NCI-H510A (cell line): ENCODE results near the gene USP44.
A peak's percentile ranks its signal among the peaks of the same experiment; 100 is the strongest.

ENCODE experiments used
- DNase-seq: peaks from one replicate; lab custom pipeline; 2025; lab: John Stamatoyannopoulos, UW

USP44 gene

GRCh38 chr12:95548539-95549391 lies 2.5 kb downstream of the USP44 start:
- peak; percentile 44 for DNase-seq

GRCh38 chr12:95548056-95548538 lies 3.2 kb downstream of the USP44 start:
- DNase-seq, result no peak

GRCh38 chr12:95547522-95548055 lies 3.7 kb downstream of the USP44 start:
- no peak for DNase-seq

- no peak for DNase-seq
Observed at GRCh38 chr12:95546491-95546813, 4.8 kb downstream of the USP44 start.

- no peak for DNase-seq
Observed at GRCh38 chr12:95545731-95546490, 5.4 kb downstream of the USP44 start.

GRCh38 chr12:95545303-95545702 lies 6.0 kb downstream of the USP44 start:
- DNase-seq, result no peak

GRCh38 chr12:95544756-95545155 lies 6.5 kb downstream of the USP44 start:
- DNase-seq, result no peak

- no peak for DNase-seq
Observed at GRCh38 chr12:95543305-95543704, 8.0 kb downstream of the USP44 start.

GRCh38 chr12:95541436-95541835 lies 9.8 kb downstream of the USP44 start:
- no peak for DNase-seq

- no peak for DNase-seq
Observed at GRCh38 chr12:95538656-95539055, 12.6 kb downstream of the USP44 start.

- DNase-seq, result no peak
Observed at GRCh38 chr12:95538006-95538405, 13.3 kb downstream of the USP44 start.

GRCh38 chr12:95533985-95534384 lies 17.3 kb downstream of the USP44 start:
- DNase-seq, result no peak

GRCh38 chr12:95532851-95533250 lies 18.4 kb downstream of the USP44 start:
- no peak for DNase-seq

GRCh38 chr12:95529693-95530225 lies 21.5 kb downstream of the USP44 start:
- no peak for DNase-seq

GRCh38 chr12:95528431-95528830 lies 22.8 kb downstream of the USP44 start:
- no peak for DNase-seq

- DNase-seq, result no peak
Observed at GRCh38 chr12:95522692-95523091, 28.6 kb downstream of the USP44 start.

GRCh38 chr12:95520816-95521215 lies 30.5 kb downstream of the USP44 start:
- no peak for DNase-seq

GRCh38 chr12:95518944-95519343 lies 32.3 kb downstream of the USP44 start:
- no peak for DNase-seq

GRCh38 chr12:95517246-95517645 lies 34.0 kb downstream of the USP44 start:
- DNase-seq, result no peak

- no peak for DNase-seq
Observed at GRCh38 chr12:95516757-95517156, 34.5 kb downstream of the USP44 start.

GRCh38 chr12:95515197-95515596 lies 36.1 kb downstream of the USP44 start:
- DNase-seq, result no peak

GRCh38 chr12:95513599-95513998 lies 37.7 kb downstream of the USP44 start:
- no peak for DNase-seq

GRCh38 chr12:95511977-95512376 lies 39.3 kb downstream of the USP44 start:
- DNase-seq, result no peak
